ENCODE results near the gene RAMACL.

GRCh38 chr6:166545156-166546034 is 41.1 kb downstream of the RAMACL start:
- TF ChIP-seq CTCF (IDR thresholded peaks at IDR 0.05): no peak
- no peak for TF ChIP-seq POLR2AphosphoS5 (IDR thresholded peaks at IDR 0.05)
- TF ChIP-seq EP300 (IDR thresholded peaks at IDR 0.05): no peak
- TF ChIP-seq POLR2A (IDR thresholded peaks at IDR 0.05): no peak

Measured in sigmoid colon (tissue), 4 donors.